HG03378 (cell line): ENCODE results near the gene LTBP2.
"Not testable (repeated sequence)": the region's sequence is repeated elsewhere in the genome, so short reads cannot be mapped to it uniquely, and the experiment has no call there.

ENCODE experiments used
- ATAC-seq: cut with Tn5 transposase; IDR thresholded peaks from one replicate; pipeline ENCODE4 v1.9.1; 2021; ENCODE audit warnings: mild to moderate bottlenecking, moderate library complexity; ENCODE audit not compliant: unreplicated experiment

The LTBP2 gene

DNA sequence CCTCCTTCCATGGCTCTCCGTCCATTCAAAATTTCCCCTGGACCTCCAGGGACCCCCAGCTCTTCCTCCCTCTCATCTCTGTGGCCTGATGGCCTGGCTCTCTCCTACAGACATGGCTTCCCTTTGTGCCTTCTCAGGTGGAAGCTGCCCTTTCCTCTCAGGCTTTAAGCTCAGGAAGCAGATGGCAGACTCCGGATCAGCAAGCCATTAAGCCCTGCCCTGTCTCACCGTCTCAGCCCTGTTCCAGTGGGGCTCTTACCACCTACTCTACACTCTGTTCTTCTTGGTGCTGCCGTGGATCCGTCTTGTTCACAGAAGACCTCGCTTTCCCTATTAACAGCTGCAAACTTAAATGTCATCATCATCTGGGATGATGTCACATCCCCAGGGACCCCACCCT is 152.1 kb downstream of the LTBP2 start:
- no peak for ATAC-seq

DNA sequence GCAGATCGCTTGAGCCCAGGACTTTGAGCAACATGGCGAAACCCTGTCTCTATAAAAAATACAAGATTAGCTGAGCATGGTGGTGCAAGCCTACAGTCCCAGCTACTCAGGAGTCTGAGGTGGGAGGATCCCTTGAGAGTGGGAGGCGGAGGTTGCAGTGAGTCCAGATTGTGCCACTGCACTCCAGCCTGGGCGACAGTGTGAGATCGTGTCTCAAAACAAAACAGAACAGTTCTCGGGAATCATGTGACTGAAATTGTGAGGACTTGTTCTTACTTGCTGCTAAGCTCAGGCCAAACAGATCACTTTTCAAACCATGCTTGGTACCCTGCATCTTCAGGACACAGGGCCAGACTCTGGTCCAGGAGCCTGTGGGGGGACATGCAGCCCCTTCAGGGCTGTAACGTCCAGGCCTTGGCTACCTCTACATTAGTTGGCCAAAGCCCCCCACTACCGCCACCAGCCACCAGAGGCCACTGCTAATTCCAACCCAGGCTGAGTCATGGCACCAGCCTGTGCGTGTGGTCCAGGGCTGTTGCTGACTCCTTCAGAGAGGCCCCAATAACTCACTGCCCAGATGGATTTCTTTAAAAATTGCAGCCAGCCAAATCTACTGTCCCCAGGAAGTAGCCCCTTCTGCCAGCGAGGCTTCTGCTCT is 152.6 kb downstream of the LTBP2 start:
- ATAC-seq: no peak

DNA sequence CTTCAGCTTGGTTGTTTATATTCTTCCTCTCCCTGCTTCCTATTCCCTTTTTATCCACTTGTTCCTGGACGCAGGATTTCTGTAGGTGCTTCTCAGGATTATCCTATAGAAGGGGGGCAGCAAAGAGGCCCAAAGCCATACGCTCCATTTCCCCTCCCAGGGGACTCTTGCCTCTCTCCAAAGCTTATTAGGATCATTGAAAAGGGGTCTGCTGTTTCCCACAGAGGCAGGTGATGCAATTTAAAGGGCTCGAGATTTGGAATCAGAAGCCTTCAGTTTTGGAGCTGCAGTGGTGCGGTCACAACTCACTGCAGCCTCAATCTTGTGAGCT is 154.5 kb downstream of the LTBP2 start:
- ATAC-seq: no peak

DNA sequence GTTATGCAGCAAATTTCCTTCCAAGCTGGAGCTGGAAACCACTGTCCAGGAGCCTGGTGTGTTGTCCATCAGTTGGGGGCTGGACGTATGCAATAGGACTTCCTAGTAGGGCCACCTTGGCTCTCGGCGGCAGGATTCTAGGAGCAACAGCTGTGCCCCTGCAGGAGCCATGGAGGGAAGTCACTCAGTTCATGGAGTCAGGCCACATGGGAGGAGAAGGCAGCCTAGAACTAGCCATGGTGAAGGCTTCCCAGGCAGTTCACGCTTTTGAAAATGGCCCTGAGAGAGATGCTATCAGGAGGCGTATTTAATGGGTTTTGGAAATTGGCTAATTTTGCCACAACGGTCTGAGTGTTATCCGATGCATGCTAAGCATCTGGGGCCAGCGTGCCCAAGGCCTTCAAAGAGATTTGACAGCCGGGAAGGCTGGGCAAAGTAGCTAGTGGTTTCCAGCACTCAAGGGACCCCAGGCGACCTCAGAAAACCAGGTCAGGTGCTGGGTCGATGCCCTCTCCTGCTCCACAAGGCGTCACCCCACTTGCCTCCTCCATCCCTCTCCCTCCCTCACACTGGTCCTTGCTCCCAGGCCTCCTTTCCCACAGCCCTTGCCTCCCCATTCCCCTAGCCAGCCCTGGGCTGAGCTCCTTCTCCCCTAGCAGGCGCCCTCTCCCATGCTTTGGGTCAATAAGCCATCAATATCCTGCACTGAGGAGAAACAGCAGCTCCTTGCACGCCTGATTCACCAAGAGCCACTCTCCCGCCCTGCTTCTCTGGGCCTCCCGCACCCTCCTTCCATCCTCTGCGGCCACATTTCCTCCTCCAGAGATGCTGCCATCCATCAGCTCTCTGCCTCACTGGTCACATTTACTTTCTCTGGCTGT is 155.1 kb downstream of the LTBP2 start:
- ATAC-seq: no peak

DNA sequence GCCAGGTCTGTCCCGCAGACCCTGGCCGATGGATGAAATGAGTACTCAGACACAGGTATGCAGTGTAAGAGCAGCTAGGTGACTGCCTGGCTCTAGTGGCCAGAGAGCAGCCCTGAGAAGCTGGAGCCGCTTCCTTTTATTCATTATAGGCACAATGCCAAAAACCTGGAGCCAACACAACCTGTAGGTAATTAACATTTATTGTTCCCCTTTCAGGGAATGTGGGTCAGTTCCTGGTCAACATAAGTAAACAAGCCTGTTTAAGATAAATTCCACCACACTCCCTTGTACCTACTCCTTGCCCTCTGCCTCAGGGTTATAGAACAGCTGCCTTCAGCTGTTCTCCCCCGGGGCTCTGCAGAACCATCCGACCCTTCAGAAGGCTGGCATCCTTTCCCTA is 157.6 kb downstream of the LTBP2 start:
- not testable (repeated sequence) for ATAC-seq
